SK-N-SH treated with all-trans-retinoic acid at 6 μM for 48 hours (cell line): ENCODE data around the gene PTPRC.

Experiments
- ATAC-seq: fragments of 200-7000 bp; cut with Tn5 transposase; 3 replicates; pipeline ENCODE4 v1.9.1; 2020; ENCODE audit warnings: mild to moderate bottlenecking, moderate library complexity
- ARNTL ChIP-seq: fragments of 450-650 bp; formaldehyde crosslinking; IDR thresholded peaks from 2 replicates; pipeline ENCODE4 v1.5.0; 2020; ENCODE audit warnings: low read depth, mild to moderate bottlenecking, moderate library complexity, borderline replicate concordance
- BACH2 ChIP-seq: fragments of 250-450 bp; sonication (Bioruptor Pico); IDR thresholded peaks from 2 replicates; pipeline ENCODE4 v1.9.0; 2021; ENCODE audit warnings: mild to moderate bottlenecking, borderline replicate concordance
- CREB5 ChIP-seq: fragments of 250-450 bp; sonication (Bioruptor Pico); IDR thresholded peaks from 2 replicates; pipeline ENCODE4 v1.5.1; 2020; ENCODE audit warnings: low read depth, mild to moderate bottlenecking, moderate library complexity
- CSDC2 ChIP-seq: fragments of 250-450 bp; sonication (Bioruptor Pico); IDR thresholded peaks from 2 replicates; pipeline ENCODE4 v1.5.0; 2020; ENCODE audit warnings: mild to moderate bottlenecking, moderate library complexity
- CSRNP3 ChIP-seq: fragments of 250-450 bp; sonication (Bioruptor Pico); IDR thresholded peaks from 2 replicates; pipeline ENCODE4 v1.5.1; 2021; ENCODE audit warnings: mild to moderate bottlenecking, moderate library complexity
- ESRRG ChIP-seq: fragments of 250-450 bp; sonication (Bioruptor Pico); IDR thresholded peaks from 2 replicates; pipeline ENCODE4 v1.6.1; 2021; ENCODE audit warnings: mild to moderate bottlenecking
- GLIS3 ChIP-seq: fragments of 250-450 bp; sonication (Bioruptor Pico); IDR thresholded peaks from 2 replicates; pipeline ENCODE4 v1.5.0; 2020; ENCODE audit warnings: mild to moderate bottlenecking, moderate library complexity
- ISL1 ChIP-seq: fragments of 250-450 bp; sonication (Bioruptor Pico); IDR thresholded peaks from 2 replicates; pipeline ENCODE4 v2.1.2; 2022; ENCODE audit warnings: mild to moderate bottlenecking, moderate library complexity
- PATZ1 ChIP-seq: fragments of 250-450 bp; sonication (Bioruptor Pico); IDR thresholded peaks from 2 replicates; pipeline ENCODE4 v1.8.0; 2020; ENCODE audit warnings: mild to moderate bottlenecking, moderate library complexity, borderline replicate concordance
- POU6F1 ChIP-seq: fragments of 250-450 bp; sonication (Bioruptor Pico); IDR thresholded peaks from 2 replicates; pipeline ENCODE4 v1.8.0; 2021; ENCODE audit warnings: low read depth, mild to moderate bottlenecking, moderate library complexity, borderline replicate concordance
- PPARA ChIP-seq: fragments of 250-450 bp; sonication (Bioruptor Pico); IDR thresholded peaks from 2 replicates; pipeline ENCODE4 v1.5.0; 2020; ENCODE audit warnings: mild to moderate bottlenecking, borderline replicate concordance
- RARB ChIP-seq: fragments of 250-450 bp; sonication (Bioruptor Pico); IDR thresholded peaks from 2 replicates; pipeline ENCODE4 v1.8.0; 2021; ENCODE audit warnings: mild to moderate bottlenecking, moderate library complexity
- SNAI2 ChIP-seq: fragments of 250-450 bp; sonication (Bioruptor Pico); IDR thresholded peaks from 2 replicates; pipeline ENCODE4 v1.5.0; 2020; ENCODE audit warnings: mild to moderate bottlenecking, moderate library complexity
- TCF4 ChIP-seq: fragments of 250-450 bp; sonication (Bioruptor Pico); IDR thresholded peaks from 2 replicates; pipeline ENCODE4 v1.8.0; 2021; ENCODE audit warnings: mild to moderate bottlenecking, moderate library complexity, borderline replicate concordance
- TOX ChIP-seq: fragments of 250-450 bp; sonication (Bioruptor Pico); IDR thresholded peaks from 2 replicates; pipeline ENCODE4 v1.8.0; 2021; ENCODE audit warnings: mild to moderate bottlenecking, moderate library complexity, borderline replicate concordance
- TSHZ2 ChIP-seq: fragments of 250-450 bp; sonication (Bioruptor Pico); IDR thresholded peaks from 2 replicates; pipeline ENCODE4 v1.5.0; 2020; ENCODE audit warnings: mild to moderate bottlenecking, moderate library complexity
- ZC3H10 ChIP-seq: fragments of 250-450 bp; sonication (Bioruptor Pico); IDR thresholded peaks from 2 replicates; pipeline ENCODE4 v1.5.1; 2021; ENCODE audit warnings: mild to moderate bottlenecking, moderate library complexity
- ZFP3 ChIP-seq: fragments of 250-450 bp; sonication (Bioruptor Pico); IDR thresholded peaks from 2 replicates; pipeline ENCODE4 v1.5.0; 2020; ENCODE audit warnings: mild to moderate bottlenecking, moderate library complexity
- ZFP30 ChIP-seq: fragments of 450-650 bp; formaldehyde crosslinking; IDR thresholded peaks from 2 replicates; pipeline ENCODE4 v1.5.0; 2022; ENCODE audit warnings: mild to moderate bottlenecking, moderate library complexity
- ZNF565 ChIP-seq: fragments of 450-650 bp; formaldehyde crosslinking; conservative IDR thresholded peaks from 2 replicates; pipeline ENCODE4 v1.5.0; 2020; ENCODE audit warnings: low read depth, mild to moderate bottlenecking, moderate library complexity
- ZNF70 ChIP-seq: fragments of 450-650 bp; formaldehyde crosslinking; IDR thresholded peaks from 2 replicates; pipeline ENCODE4 v1.5.0; 2020; ENCODE audit warnings: mild to moderate bottlenecking, moderate library complexity
- ZNF8 ChIP-seq: fragments of 450-650 bp; formaldehyde crosslinking; IDR thresholded peaks from 2 replicates; pipeline ENCODE4 v1.5.0; 2020; ENCODE audit warnings: mild to moderate bottlenecking, moderate library complexity

Gene PTPRC

GRCh38 chr1:198642983-198643382, 4.1 kb downstream of the PTPRC start (continued):
- no peak for TF ChIP-seq PATZ1 (CRISPR knock-in tag)
- TF ChIP-seq SNAI2 = no peak
- TF ChIP-seq ISL1 = no peak
- no peak for TF ChIP-seq ESRRG
- no peak for TF ChIP-seq ZNF8 (CRISPR knock-in tag)
- TF ChIP-seq GLIS3 (CRISPR knock-in tag) = no peak

GRCh38 chr1:198643808-198644207, 5.0 kb downstream of the PTPRC start:
- TF ChIP-seq ZC3H10 (CRISPR knock-in tag) (no peak), GLIS3 (CRISPR knock-in tag) (no peak), ZNF70 (CRISPR knock-in tag) (no peak), BACH2 (CRISPR knock-in tag) (no peak), TCF4 (CRISPR knock-in tag) (no peak)
- no peak for ATAC-seq

- TF ChIP-seq ARNTL (CRISPR knock-in tag) (no peak), ISL1 (no peak), SNAI2 (no peak), BACH2 (CRISPR knock-in tag) (no peak)
- no peak for ATAC-seq
These were observed 8.2 kb downstream of the PTPRC start for GRCh38 chr1:198647055-198647454.

GRCh38 chr1:198648592-198648991, 9.8 kb downstream of the PTPRC start:
- TF ChIP-seq ZNF8 (CRISPR knock-in tag) = no peak
- TF ChIP-seq ZNF565 (CRISPR knock-in tag) = no peak
- TF ChIP-seq CSDC2 = no peak
- TF ChIP-seq PPARA (CRISPR knock-in tag) = no peak
- TF ChIP-seq, all 23 proteins: peak for 0
- ATAC-seq = no peak

GRCh38 chr1:198649232-198649967, 10.6 kb downstream of the PTPRC start:
- no peak for ATAC-seq
- TF ChIP-seq CREB5 (CRISPR knock-in tag) = no peak
- no peak for TF ChIP-seq CSRNP3
- no peak for TF ChIP-seq ZNF565 (CRISPR knock-in tag)
- TF ChIP-seq GLIS3 (CRISPR knock-in tag) = no peak
- TF ChIP-seq BACH2 (CRISPR knock-in tag) = no peak
- no peak for TF ChIP-seq PATZ1 (CRISPR knock-in tag)
- TF ChIP-seq ZFP3 (CRISPR knock-in tag) = no peak
- TF ChIP-seq ZNF8 (CRISPR knock-in tag) = no peak
- no peak for TF ChIP-seq ZFP30 (CRISPR knock-in tag)
- TF ChIP-seq ARNTL (CRISPR knock-in tag) = no peak
- TF ChIP-seq TSHZ2 = no peak
- TF ChIP-seq PPARA (CRISPR knock-in tag) = no peak
- TF ChIP-seq POU6F1 (CRISPR knock-in tag) = no peak
- no peak for TF ChIP-seq RARB (CRISPR knock-in tag)
- no peak for TF ChIP-seq TCF4 (CRISPR knock-in tag)
- TF ChIP-seq ZNF70 (CRISPR knock-in tag) = no peak
- TF ChIP-seq TOX (CRISPR knock-in tag) = no peak
